ENCODE data around the gene ZNF639.

ZNF639 gene

GRCh38 chr3:179347345-179348194, 24.7 kb downstream of the ZNF639 start, which contains the start of gene MFN1:
TSS of gene MFN1 (plus strand) at chr3:179347709. CDS start at chr3:179348852, 1,143 bp downstream.
- peak within 1 kb of the TSS; percentile 69 for H3K9ac ChIP-seq (ENCODE audit: low read depth, low read length)
- H3K4me1 ChIP-seq (ENCODE audit: insufficient read depth, low read length) = peaks cover 24% of the 10 kb centered on the region
- peak within 1 kb of the TSS; percentile 77 to 99 for H3K4me3 ChIP-seq (ENCODE audit: low read depth in 1 of 2, low read length in 2 of 2)
- H3K9me3 ChIP-seq (ENCODE audit: insufficient read depth, low read length, severe bottlenecking) = no peaks in the 10 kb centered on the region
- peak within 1 kb of the TSS; percentile 98 for H3K27ac ChIP-seq (ENCODE audit: low read length)
- DNase-seq (peak; percentile 94), ATAC-seq (ENCODE audit: insufficient read depth, low read depth) (peak; percentile 99)
- peaks cover 28% of the 10 kb centered on the region for H3K79me2 ChIP-seq (ENCODE audit: insufficient read depth, low read length)
- H4K20me1 ChIP-seq (ENCODE audit: insufficient read depth, low read length) = no peaks in the 10 kb centered on the region
- H2AFZ ChIP-seq (ENCODE audit: low read depth, low read length) = peak within 1 kb of the TSS; percentile 99
- TF ChIP-seq CTCF (IDR thresholded peaks at IDR 0.05; ENCODE audit: borderline replicate concordance, extremely low read depth, low read length, poor library complexity, severe bottlenecking) = no peak
- no peak for TF ChIP-seq EZH2 (IDR thresholded peaks at IDR 0.05; ENCODE audit: borderline replicate concordance, low read depth, low read length, severe bottlenecking)
- H3K27me3 ChIP-seq (ENCODE audit: insufficient read depth, low read length, poor library complexity) = no peaks in the 10 kb centered on the region
- peaks cover 27% of the 10 kb centered on the region for H3K36me3 ChIP-seq (ENCODE audit: insufficient read depth, low read length)
- H3K4me2 ChIP-seq (ENCODE audit: insufficient read depth, low read length) = peak within 1 kb of the TSS; percentile 88

GRCh38 chr3:179348325-179349013, 25.6 kb downstream of the ZNF639 start:
- no peaks in the 10 kb centered on the region for H3K9me3 ChIP-seq (ENCODE audit: insufficient read depth, low read length, severe bottlenecking)
- ATAC-seq (ENCODE audit: insufficient read depth, low read depth) (no peak), DNase-seq (no peak)
- no peak for TF ChIP-seq EZH2 (IDR thresholded peaks at IDR 0.05; ENCODE audit: borderline replicate concordance, low read depth, low read length, severe bottlenecking)
- TF ChIP-seq CTCF (IDR thresholded peaks at IDR 0.05; ENCODE audit: borderline replicate concordance, extremely low read depth, low read length, poor library complexity, severe bottlenecking) = no peak
- H3K4me1 ChIP-seq (ENCODE audit: insufficient read depth, low read length) = peaks cover 24% of the 10 kb centered on the region
- H4K20me1 ChIP-seq (ENCODE audit: insufficient read depth, low read length) = no peaks in the 10 kb centered on the region
- H3K79me2 ChIP-seq (ENCODE audit: insufficient read depth, low read length) = peaks cover 28% of the 10 kb centered on the region
- H2AFZ ChIP-seq (ENCODE audit: low read depth, low read length) = peak overlapping the region; percentile 99
- H3K36me3 ChIP-seq (ENCODE audit: insufficient read depth, low read length) = peaks cover 31% of the 10 kb centered on the region
- H3K9ac ChIP-seq (ENCODE audit: low read depth, low read length) = peak overlapping the region; percentile 69
- H3K27me3 ChIP-seq (ENCODE audit: insufficient read depth, low read length, poor library complexity) = no peaks in the 10 kb centered on the region
- H3K4me3 ChIP-seq (ENCODE audit: low read depth in 1 of 2, low read length in 2 of 2) = peak overlapping the region; percentile 77 to 99
- H3K4me2 ChIP-seq (ENCODE audit: insufficient read depth, low read length) = peak overlapping the region; percentile 88
- H3K27ac ChIP-seq (ENCODE audit: low read length) = peak overlapping the region; percentile 98

GRCh38 chr3:179355996-179356395, 33.2 kb downstream of the ZNF639 start:
- Histone ChIP-seq H3K27me3 (ENCODE audit: insufficient read depth, low read length, poor library complexity) (no peaks in the 10 kb centered on the region), H3K27ac (ENCODE audit: low read length) (no peak overlapping the region), H3K4me3 (ENCODE audit: low read depth in 1 of 2, low read length in 2 of 2) (no peak overlapping the region), H3K4me1 (ENCODE audit: insufficient read depth, low read length) (no peaks in the 10 kb centered on the region), H3K79me2 (ENCODE audit: insufficient read depth, low read length) (no peaks in the 10 kb centered on the region), H3K4me2 (ENCODE audit: insufficient read depth, low read length) (no peak overlapping the region), H3K36me3 (ENCODE audit: insufficient read depth, low read length) (peaks cover 77% of the 10 kb centered on the region), H3K9ac (ENCODE audit: low read depth, low read length) (no peak overlapping the region), H3K9me3 (ENCODE audit: insufficient read depth, low read length, severe bottlenecking) (no peaks in the 10 kb centered on the region), H4K20me1 (ENCODE audit: insufficient read depth, low read length) (no peaks in the 10 kb centered on the region), H2AFZ (ENCODE audit: low read depth, low read length) (no peak overlapping the region)
- ATAC-seq (ENCODE audit: insufficient read depth, low read depth) (no peak), DNase-seq (no peak)
- TF ChIP-seq EZH2 (IDR thresholded peaks at IDR 0.05; ENCODE audit: borderline replicate concordance, low read depth, low read length, severe bottlenecking) = no peak
- no peak for TF ChIP-seq CTCF (IDR thresholded peaks at IDR 0.05; ENCODE audit: borderline replicate concordance, extremely low read depth, low read length, poor library complexity, severe bottlenecking)

All from DND-41 (cell line).